IMR-90 (cell line): ENCODE measurements around the gene ZNF547. TPM values are rescaled to one million over a fixed set of nuclear protein-coding genes. Genes with fewer than 3 reads are reported as not detected.
A peak's percentile ranks its signal among the peaks of the same experiment; 100 is the strongest.

Experiments
- ATAC-seq: fragments of 200-7000 bp; cut with Tn5 transposase; 2 replicates; pipeline ENCODE4 v1.9.1; 2020; ENCODE audit warnings: low read depth, mild to moderate bottlenecking, moderate library complexity
- BruUV-seq: library from RNA; stranded (reverse); fragments of 400-500 nt; replicated peaks from 2 replicates; lab custom pipeline; 2021; lab: Mats Ljungman, UMichigan
- CTCF ChIA-PET: fragments of 300-600 bp; formaldehyde crosslinking; extraction: SDS; loops from one replicate; lab custom pipeline; 2021; ENCODE audit warnings: antibody characterized with exemption; lab: Yijun Ruan, JAX
- POLR2A ChIA-PET: fragments of 300-600 bp; sonication (Branson Sonifier 250); formaldehyde crosslinking; loops from one replicate; lab custom pipeline; 2022; ENCODE audit warnings: antibody characterized with exemption; ENCODE audit not compliant: unreplicated experiment; lab: Charles Lee
- DNase-seq: peaks from one replicate; pipeline ENCODE4 v3.0.0; 2013
- H2AFZ ChIP-seq: replicated peaks from 2 replicates; pipeline ENCODE3; 2013; ENCODE audit warnings: low read length, mild to moderate bottlenecking; ENCODE audit not compliant: poor library complexity
- H2AK5ac ChIP-seq: 2 replicates; pipeline ENCODE4 v1.6.1; 2013; ENCODE audit warnings: low read depth, low read length, inconsistent platforms
- H2AK9ac ChIP-seq: replicated peaks from 2 replicates; pipeline ENCODE3; 2013; ENCODE audit warnings: mild to moderate bottlenecking, low read depth, low read length, moderate library complexity; ENCODE audit not compliant: poor library complexity
- H2BK120ac ChIP-seq: 2 replicates; pipeline ENCODE4 v1.6.1; 2013; ENCODE audit warnings: low read depth, low read length, inconsistent platforms
- H2BK15ac ChIP-seq: 3 replicates; pipeline ENCODE4 v1.6.1; 2013; ENCODE audit warnings: low read depth, low read length, inconsistent platforms
- H2BK20ac ChIP-seq: 2 replicates; pipeline ENCODE4 v1.6.1; 2013; ENCODE audit warnings: low read depth, mild to moderate bottlenecking, inconsistent platforms, low read length, moderate library complexity
- H2BK5ac ChIP-seq: 2 replicates; pipeline ENCODE4 v1.6.1; 2013; ENCODE audit warnings: mild to moderate bottlenecking, low read depth, low read length, inconsistent platforms; ENCODE audit not compliant: poor library complexity, severe bottlenecking
- H3K14ac ChIP-seq: replicated peaks from 2 replicates; pipeline ENCODE4 v1.6.1; 2013; ENCODE audit warnings: low read depth, low read length, inconsistent platforms
- H3K18ac ChIP-seq: 2 replicates; pipeline ENCODE4 v1.6.1; 2013; ENCODE audit warnings: low read depth, low read length, control low read depth
- H3K23ac ChIP-seq: 2 replicates; pipeline ENCODE4 v1.6.1; 2013; ENCODE audit warnings: low read depth, low read length, inconsistent platforms
- H3K27ac ChIP-seq: 2 replicates; pipeline ENCODE4 v1.5.1; 2013; ENCODE audit warnings: mild to moderate bottlenecking, control low read depth, low read length; ENCODE audit not compliant: insufficient read depth
- H3K27me3 ChIP-seq: 2 replicates; pipeline ENCODE4 v1.6.1; 2013; ENCODE audit warnings: low read length; ENCODE audit not compliant: control insufficient read depth, insufficient read depth
- H3K36me3 ChIP-seq: 2 replicates; pipeline ENCODE4 v1.6.1; 2013; ENCODE audit warnings: low read length, mixed read lengths; ENCODE audit not compliant: control insufficient read depth, insufficient read depth
- H3K4ac ChIP-seq: 2 replicates; pipeline ENCODE4 v1.6.1; 2013; ENCODE audit warnings: low read depth, low read length, inconsistent platforms
- H3K4me1 ChIP-seq: 2 replicates; pipeline ENCODE4 v1.6.1; 2013; ENCODE audit warnings: low read length, mixed read lengths; ENCODE audit not compliant: control insufficient read depth, insufficient read depth
- H3K4me2 ChIP-seq: 2 replicates; pipeline ENCODE4 v1.6.1; 2013; ENCODE audit warnings: low read depth, mild to moderate bottlenecking, control low read depth, low read length, moderate library complexity
- H3K4me3 ChIP-seq: 2 replicates; pipeline ENCODE4 v1.5.1; 2013; ENCODE audit warnings: low read depth, mild to moderate bottlenecking, control low read depth, low read length, moderate library complexity; ENCODE audit not compliant: insufficient read depth
- H3K56ac ChIP-seq: 2 replicates; pipeline ENCODE4 v1.6.1; 2013; ENCODE audit warnings: low read length, inconsistent platforms; ENCODE audit not compliant: insufficient read depth; ENCODE audit errors: extremely low read depth
- H3K79me1 ChIP-seq, 2 experiments: 2 replicates each; pipeline ENCODE4 v1.6.1; 2013; ENCODE audit warnings: low read length in 2 of 2, inconsistent platforms in 1 of 2, low read depth in 1 of 2
- H3K9ac ChIP-seq: 2 replicates; pipeline ENCODE4 v1.6.1; 2013; ENCODE audit warnings: low read depth, low read length, control low read depth
- H3K9me1 ChIP-seq: 2 replicates; pipeline ENCODE4 v1.6.1; 2013; ENCODE audit warnings: low read length, inconsistent platforms; ENCODE audit not compliant: insufficient read depth
- H3K9me3 ChIP-seq: 2 replicates; pipeline ENCODE4 v1.6.1; 2013; ENCODE audit warnings: low read length; ENCODE audit not compliant: control insufficient read depth, insufficient read depth
- H4K20me1 ChIP-seq: 2 replicates; pipeline ENCODE4 v1.6.1; 2013; ENCODE audit warnings: low read length, inconsistent platforms; ENCODE audit not compliant: insufficient read depth
- H4K5ac ChIP-seq: 2 replicates; pipeline ENCODE4 v1.6.1; 2013; ENCODE audit warnings: mild to moderate bottlenecking, low read depth, low read length, control low read depth
- H4K8ac ChIP-seq, 2 experiments: 2 replicates each; pipeline ENCODE4 v1.6.1; 2013; ENCODE audit warnings: low read depth in 2 of 2, low read length in 2 of 2, control low read depth in 1 of 2, inconsistent platforms in 1 of 2
- H4K91ac ChIP-seq: 2 replicates; pipeline ENCODE4 v1.6.1; 2013; ENCODE audit warnings: low read depth, low read length, inconsistent platforms; ENCODE audit not compliant: insufficient read depth
- CTCF ChIP-seq: conservative IDR thresholded peaks from 2 replicates; pipeline ENCODE4 v1.5.1; 2012; ENCODE audit warnings: mild to moderate bottlenecking, low read depth, low read length, improper control_type of control experiment
- FOS ChIP-seq: fragments of 150-350 bp; IDR thresholded peaks from 2 replicates; pipeline ENCODE4 v1.6.1; 2016; ENCODE audit warnings: low read depth, low read length
- MAFK ChIP-seq: IDR thresholded peaks from 2 replicates; pipeline ENCODE4 v1.6.1; 2012; ENCODE audit warnings: low read depth, low read length, improper control_type of control experiment
- POLR2A ChIP-seq: IDR thresholded peaks from 2 replicates; pipeline ENCODE4 v1.6.1; 2012; ENCODE audit warnings: mild to moderate bottlenecking, low read depth, low read length
- SMC3 ChIP-seq: fragments of 150-350 bp; IDR thresholded peaks from 2 replicates; pipeline ENCODE4 v1.6.1; 2016; ENCODE audit warnings: low read depth, mild to moderate bottlenecking, antibody characterized with exemption, low read length, moderate library complexity
- USF2 ChIP-seq: fragments of 150-350 bp; IDR thresholded peaks from 2 replicates; pipeline ENCODE4 v1.6.1; 2017; ENCODE audit warnings: mild to moderate bottlenecking, antibody characterized with exemption, low read length, low read depth
- WGBS, 2 experiments: methylation state at CpG; one replicate each; pipeline versions ENCODE4 v1.1.5 to v1.1.7; 2013; ENCODE audit warnings: missing lambda C conversion rate in 2 of 2; ENCODE audit not compliant: insufficient read length in 1 of 2; ENCODE audit errors: extremely low coverage in 2 of 2; 5-methylcytosine and 5-hydroxymethylcytosine counted together
- dilution Hi-C: fragments of 300-500 bp; cut with HindIII; formaldehyde crosslinking; loops from one replicate; pipeline ENCODE4 v1.14.3; 2018; ENCODE audit warnings: low sequenced_read_pairs; ENCODE audit not compliant: unreplicated experiment
- in situ Hi-C: fragments of 300-500 bp; cut with MboI; formaldehyde crosslinking; loops from 3 replicates; pipeline ENCODE4 v1.14.3; 2019; ENCODE audit warnings: low sequenced_read_pairs, inconsistent platforms, mixed read lengths
- intact Hi-C: fragments of 100-400 bp; cut with micrococcal nuclease; formaldehyde crosslinking; loops from 2 replicates; pipeline ENCODE4 v1.10.0; 2022
- polyA plus RNA-seq, 3 experiments: library from polyadenylated mRNA; depleted of rRNA; stranded (reverse); fragments of >200 nt; gene quantifications; 2 replicates each; pipeline ENCODE4 v1.2.3, GENCODE V29; 2012; ENCODE audit warnings: low replicate concordance in 1 of 3
- total RNA-seq: library from RNA; depleted of rRNA; stranded (reverse); fragments of >200 nt; gene quantifications from 2 replicates; pipeline ENCODE4 v1.2.3, GENCODE V29; 2012

ZNF547 gene
- total and polyA plus RNA-seq, 2 of the 4 experiments (the other 2 are of a cell fraction): 2.1 to 5.6 TPM

- no peak for TF ChIP-seq USF2
Observed at GRCh38 chr19:57350877-57351805, 12.2 kb upstream of the ZNF547 start, which contains the start of gene ZNF304 (continued).

DNA sequence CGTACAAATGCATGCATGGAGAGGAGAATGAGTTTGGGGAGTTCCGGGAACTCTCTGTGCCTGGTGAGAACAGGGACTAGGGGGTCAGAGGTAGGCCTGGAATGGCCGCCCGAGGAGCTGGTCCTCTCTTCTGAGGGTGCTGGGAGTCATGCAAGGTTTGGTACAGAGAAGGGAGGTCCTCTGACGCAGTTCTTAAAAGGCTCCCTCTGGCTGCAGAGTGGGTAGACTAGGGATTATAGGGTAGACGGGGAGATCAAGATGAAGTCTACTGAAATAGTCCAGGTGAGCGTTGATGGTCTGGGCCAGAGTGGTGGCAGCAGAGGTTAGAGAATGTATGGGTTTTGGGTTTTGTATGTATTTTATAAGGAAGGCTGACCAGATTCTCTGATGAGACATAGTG, 11.5 kb upstream of the ZNF547 start:
- Histone ChIP-seq H3K18ac (no peak overlapping the region), H3K27me3 (no peaks in the 10 kb centered on the region), H2AK5ac (peak overlapping the region; percentile 62), H3K4me3 (peak overlapping the region; percentile 85), H3K9ac (peak overlapping the region; percentile 96), H3K23ac (peak overlapping the region; percentile 88; the same call in 1 of the 2 replicates), H4K5ac (peak overlapping the region; percentile 60; the same call in 1 of the 2 replicates), H4K20me1 (0 out of 2 replicates have a peak, but pooled peaks cover 10% of the 10 kb centered on the region), H2BK120ac (no peak overlapping the region), H3K4me1 (peaks cover 4% of the 10 kb centered on the region; the same call in 1 of the 2 replicates), H3K56ac (no peak overlapping the region), H2BK15ac (no peak overlapping the region), H3K9me3 (no peaks in the 10 kb centered on the region), H3K27ac (peak overlapping the region; percentile 75), H2BK5ac (no peak overlapping the region), H2AFZ (peak overlapping the region; percentile 95), H2BK20ac (no peak overlapping the region), H3K9me1 (peaks cover 15% of the 10 kb centered on the region), H3K4ac (peak overlapping the region; percentile 62; the same call in 1 of the 2 replicates), H3K4me2 (peak overlapping the region; percentile 87), H2AK9ac (peak overlapping the region; percentile 47), H3K14ac (no peak overlapping the region; the same call in 1 of the 2 replicates), H3K79me1 (peaks cover 16 to 54% of the 10 kb centered on the region in 2 experiments; a peak in 3 of 4 replicates), H4K91ac (no peak overlapping the region), H3K36me3 (peaks cover 32% of the 10 kb centered on the region), H4K8ac (peak overlapping the region; percentile 48 to 88; a peak in 2 of 4 replicates)
- intact Hi-C loops: no loop called here
- ChIA-PET POLR2A (no interaction called here), CTCF (no interaction called here)
- no TSS peak for BruUV-seq
- TF ChIP-seq MAFK (no peak), CTCF (0 out of 2 replicates have a peak, but pooled peaks have one; percentile 10), FOS (no peak), POLR2A (no peak), SMC3 (no peak)
- DNase-seq (peak; percentile 4), ATAC-seq (no peak; the same call in 1 of the 2 replicates)
- in situ Hi-C loops: no loop called here
- dilution Hi-C loops: no loop called here
- 33% methylated on average over 1 of the region's 7 CpGs; no CpG with 5 or more reads in 1 of the 2 experiments for WGBS, 2 experiments
